Left lung (tissue), 10 donors: ENCODE measurements around the gene MRPS24. TPM values are rescaled to one million over a fixed set of nuclear protein-coding genes. Genes with fewer than 3 reads are reported as not detected.

Experiments
- ATAC-seq: fragments of 200-7000 bp; cut with Tn5 transposase; one replicate; pipeline ENCODE4 v1.9.1; 2020; ENCODE audit warnings: moderate library complexity
- DNase-seq, 4 donors: peaks; one replicate each; pipeline ENCODE4 v3.0.0-alpha.2; 2013 to 2020
- H3K27ac ChIP-seq, 2 donors: fragments of 200-600 bp; sonication (generic) in 1 of 2; one replicate each; pipeline versions ENCODE4 v1.5.0 to v1.8.0; 2020 to 2021
- H3K27me3 ChIP-seq, 2 donors: fragments of 200-600 bp; sonication (generic) in 1 of 2; one replicate each; pipeline versions ENCODE4 v1.5.0 to v1.8.0; 2020 to 2021
- H3K36me3 ChIP-seq, 2 donors: fragments of 200-600 bp; sonication (generic) in 1 of 2; one replicate each; pipeline versions ENCODE4 v1.5.0 to v1.8.0; 2020 to 2021
- H3K4me1 ChIP-seq, 2 donors: fragments of 200-600 bp; one replicate each; pipeline ENCODE4 v1.8.0; 2021
- H3K4me3 ChIP-seq, 2 donors: fragments of 200-600 bp; sonication (generic) in 1 of 2; one replicate each; pipeline versions ENCODE4 v1.5.0 to v1.8.0; 2020 to 2021; ENCODE audit warnings: mild to moderate bottlenecking in 1 of 2
- H3K9me3 ChIP-seq, 2 donors: fragments of 200-600 bp; sonication (generic) in 1 of 2; one replicate each; pipeline versions ENCODE4 v1.5.0 to v1.8.0; 2020 to 2021
- CTCF ChIP-seq, 2 donors: fragments of 200-600 bp; sonication (generic) in 1 of 2; IDR thresholded peaks; one replicate each; pipeline versions ENCODE4 v1.5.0 to v1.8.0; 2021; ENCODE audit warnings: antibody characterized with exemption in 2 of 2
- intact Hi-C, 2 donors: fragments of 100-400 bp; cut with DNase I; formaldehyde crosslinking; loops; one replicate each; pipeline versions ENCODE4 v1.11.2 to v1.14.2; 2022
- polyA plus RNA-seq, 6 donors: library from polyadenylated mRNA; unstranded; fragments of 120-200 nt; gene quantifications; one replicate each; pipeline ENCODE4 v1.2.1, GENCODE V29; 2013; ENCODE audit not compliant: insufficient read length in 6 of 6
- total RNA-seq, 2 donors: library from RNA; stranded (reverse); fragmentation: NEBNext Ultra II Directional; extraction: Animal tissue kit (Norgen Biotek cat#: 25700); gene quantifications; one replicate each; pipeline ENCODE4 v1.2.1, GENCODE V29; 2021
- donor health status: DM: no; HTN: yes; CAD: no.
- donor health status: DM: no; HTN: no; CAD: no.

MRPS24 gene
- total and polyA plus RNA-seq, 8 donors = 63.2 to 87.6 (median 67.1) TPM

DNA sequence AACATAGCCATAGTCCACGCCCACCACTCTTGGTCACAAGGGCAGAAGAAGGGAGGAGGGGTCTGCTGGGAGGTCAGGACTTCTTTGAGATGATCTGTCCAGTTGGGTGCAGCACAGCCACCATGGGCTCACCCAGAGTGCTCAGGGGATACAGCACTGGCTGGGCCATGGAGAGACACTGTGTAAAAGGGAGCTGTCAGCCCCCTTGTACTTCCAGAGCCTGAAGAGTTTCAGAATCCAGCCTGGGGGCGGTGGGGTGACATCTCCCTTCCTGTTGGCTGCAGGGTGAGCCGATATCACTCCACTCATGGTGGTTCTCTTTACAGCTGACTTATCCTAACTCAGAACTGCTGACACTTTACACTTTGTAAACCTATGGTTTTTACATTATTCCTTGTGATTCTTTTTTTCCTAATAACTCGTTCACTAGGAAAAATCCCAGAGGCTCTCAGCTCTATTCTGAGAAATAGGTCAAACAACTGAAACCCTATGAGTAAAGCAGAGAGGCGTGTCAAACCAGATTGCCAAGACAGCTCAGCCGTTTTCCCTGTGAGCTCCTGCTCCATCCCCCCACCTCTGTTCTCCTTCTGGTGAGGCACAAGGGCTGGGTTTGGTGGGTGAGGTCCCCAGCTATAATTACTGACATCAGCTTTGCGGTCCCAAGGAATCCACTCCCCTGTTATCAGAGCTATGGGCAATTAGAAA is 3.2 kb upstream of the MRPS24 start:
- Histone ChIP-seq H3K9me3 (no peaks in the 10 kb centered on the region), H3K27ac (peak overlapping the region; percentile 35 to 83), H3K4me3 (no peak overlapping the region), H3K4me1 (peaks cover 10 to 29% of the 10 kb centered on the region in 2 donors), H3K36me3 (peaks cover 0 to 28% of the 10 kb centered on the region in 2 donors), H3K27me3 (no peaks in the 10 kb centered on the region)
- intact Hi-C loops = no loop called here
- DNase-seq (peak in 2 of 4 donors; percentile 44 to 57), ATAC-seq (peak; percentile 9)
- TF ChIP-seq CTCF (IDR thresholded peaks at IDR 0.05) = no peak

GRCh38 chr7:43871064-43871463 is 1.7 kb upstream of the MRPS24 start:
- ATAC-seq (no peak), DNase-seq (no peak)
- H3K36me3 ChIP-seq = peaks cover 0 to 28% of the 10 kb centered on the region in 2 donors
- TF ChIP-seq CTCF (IDR thresholded peaks at IDR 0.05) = no peak
- no peak overlapping the region for H3K27ac ChIP-seq
- no peak overlapping the region for H3K4me3 ChIP-seq
- intact Hi-C loops = no loop called here
- H3K27me3 ChIP-seq = no peaks in the 10 kb centered on the region
- peaks cover 10 to 29% of the 10 kb centered on the region in 2 donors for H3K4me1 ChIP-seq
- H3K9me3 ChIP-seq = no peaks in the 10 kb centered on the region

DNA sequence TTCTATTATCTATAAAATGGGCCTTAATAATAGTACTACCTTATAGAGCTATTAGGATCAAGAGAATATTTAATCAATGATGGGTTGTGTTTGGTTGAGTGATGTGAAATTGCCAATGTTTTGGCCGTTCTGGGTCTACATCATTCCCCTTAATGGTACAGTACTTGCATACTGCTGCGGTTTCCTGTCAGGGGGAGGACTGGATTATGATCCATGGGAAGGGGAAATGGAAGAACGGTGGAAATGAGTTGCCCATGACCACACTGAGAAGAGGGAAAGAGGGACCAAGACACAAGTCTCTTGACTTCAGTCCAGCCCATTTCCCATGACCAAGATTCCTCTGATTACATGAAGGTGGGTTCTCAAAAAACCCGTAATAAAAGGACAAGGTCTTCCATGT is 999 bp upstream of the MRPS24 start:
- Histone ChIP-seq H3K9me3 (no peaks in the 10 kb centered on the region), H3K36me3 (peaks cover 0 to 26% of the 10 kb centered on the region in 2 donors), H3K27ac (peak overlapping the region; percentile 88 to 92), H3K4me1 (peaks cover 10 to 29% of the 10 kb centered on the region in 2 donors), H3K27me3 (no peaks in the 10 kb centered on the region), H3K4me3 (peak overlapping the region in 1 of 2 donors; percentile 69)
- no peak for ATAC-seq
- TF ChIP-seq CTCF (IDR thresholded peaks at IDR 0.05) = no peak
- no peak for DNase-seq
- intact Hi-C loops = no loop called here

GRCh38 chr7:43869867-43870240 is 537 bp upstream of the MRPS24 start:
- H3K4me3 ChIP-seq = peak overlapping the region; percentile 64 to 69
- ATAC-seq (peak; percentile 52), DNase-seq (peak in 1 of 4 donors; percentile 61)
- peaks cover 10 to 29% of the 10 kb centered on the region in 2 donors for H3K4me1 ChIP-seq
- H3K27ac ChIP-seq = peak overlapping the region; percentile 88 to 92
- peaks cover 0 to 23% of the 10 kb centered on the region in 2 donors for H3K36me3 ChIP-seq
- TF ChIP-seq CTCF (IDR thresholded peaks at IDR 0.05) = no peak
- no peaks in the 10 kb centered on the region for H3K27me3 ChIP-seq
- intact Hi-C loops = no loop called here
- no peaks in the 10 kb centered on the region for H3K9me3 ChIP-seq

- Histone ChIP-seq H3K4me1 (peaks cover 10 to 29% of the 10 kb centered on the region in 2 donors), H3K36me3 (peaks cover 0 to 23% of the 10 kb centered on the region in 2 donors), H3K9me3 (no peaks in the 10 kb centered on the region), H3K27me3 (no peaks in the 10 kb centered on the region), H3K27ac (peak overlapping the region in 1 of 2 donors; percentile 92), H3K4me3 (peak overlapping the region; percentile 64 to 69)
- ATAC-seq (peak; percentile 4), DNase-seq (no peak)
- intact Hi-C loops = no loop called here
- no peak for TF ChIP-seq CTCF (IDR thresholded peaks at IDR 0.05)
Observed at GRCh38 chr7:43868681-43869005, 674 bp downstream of the MRPS24 start.
